ENCODE data around the gene VPS45.
"Not testable (repeated sequence)": the region's sequence is repeated elsewhere in the genome, so short reads cannot be mapped to it uniquely, and the experiment has no call there.

VPS45 gene

DNA sequence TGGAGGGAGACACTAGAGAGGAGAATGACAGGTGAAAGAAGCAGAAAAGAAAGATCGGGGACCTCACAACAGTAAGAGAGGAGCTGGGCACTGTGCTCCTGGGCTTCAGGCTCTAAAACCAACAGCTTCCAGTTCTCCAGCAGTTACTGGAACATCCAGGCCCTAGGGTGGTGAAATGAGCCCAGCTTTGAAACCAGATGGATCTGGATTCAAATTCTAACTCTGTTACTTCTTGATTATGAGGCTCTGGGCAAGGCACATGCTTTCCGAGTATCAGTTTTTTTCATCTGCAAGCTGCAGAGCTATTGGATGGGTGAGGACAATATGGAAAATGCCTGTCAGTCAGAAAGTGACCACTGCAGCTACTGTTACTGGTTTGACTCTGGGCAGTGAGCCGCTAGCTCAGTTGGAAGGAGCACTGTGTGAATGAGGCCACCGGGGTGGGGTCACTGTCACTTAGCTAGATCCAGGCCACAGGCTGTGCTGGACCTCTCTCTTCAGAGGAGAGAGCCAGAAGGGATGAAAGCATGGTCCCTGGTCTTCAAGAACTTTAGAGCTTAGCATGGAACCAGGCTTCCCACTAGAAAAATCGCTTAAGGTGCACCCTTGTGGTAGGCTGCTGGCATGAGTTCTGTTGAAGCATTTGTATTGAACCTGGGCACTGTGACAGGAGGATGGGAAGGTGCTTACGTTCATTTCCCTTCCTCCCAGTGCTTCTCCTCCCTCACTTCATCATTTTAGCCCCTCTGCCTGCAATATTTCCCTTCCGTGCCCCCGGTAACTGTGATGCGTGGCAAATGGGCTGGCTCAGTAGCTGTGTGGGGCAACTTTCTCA, 94.4 kb downstream of the VPS45 start:
- DNase-seq, result no peak

DNA sequence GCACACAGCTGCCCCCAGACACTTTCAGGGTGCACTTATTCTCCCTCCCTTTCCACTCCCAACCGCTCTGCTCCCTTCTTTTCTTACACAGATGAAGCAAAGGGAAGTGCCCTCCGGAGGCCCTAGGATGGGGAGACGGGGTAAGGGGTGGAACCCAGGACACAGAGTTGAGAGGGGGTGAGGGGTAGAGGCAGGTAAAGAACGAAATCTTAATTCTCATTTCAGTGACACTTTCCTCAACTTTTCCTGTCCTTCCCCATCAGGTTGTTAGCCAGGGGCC, 94.9 kb downstream of the VPS45 start:
- DNase-seq, result no peak

DNA sequence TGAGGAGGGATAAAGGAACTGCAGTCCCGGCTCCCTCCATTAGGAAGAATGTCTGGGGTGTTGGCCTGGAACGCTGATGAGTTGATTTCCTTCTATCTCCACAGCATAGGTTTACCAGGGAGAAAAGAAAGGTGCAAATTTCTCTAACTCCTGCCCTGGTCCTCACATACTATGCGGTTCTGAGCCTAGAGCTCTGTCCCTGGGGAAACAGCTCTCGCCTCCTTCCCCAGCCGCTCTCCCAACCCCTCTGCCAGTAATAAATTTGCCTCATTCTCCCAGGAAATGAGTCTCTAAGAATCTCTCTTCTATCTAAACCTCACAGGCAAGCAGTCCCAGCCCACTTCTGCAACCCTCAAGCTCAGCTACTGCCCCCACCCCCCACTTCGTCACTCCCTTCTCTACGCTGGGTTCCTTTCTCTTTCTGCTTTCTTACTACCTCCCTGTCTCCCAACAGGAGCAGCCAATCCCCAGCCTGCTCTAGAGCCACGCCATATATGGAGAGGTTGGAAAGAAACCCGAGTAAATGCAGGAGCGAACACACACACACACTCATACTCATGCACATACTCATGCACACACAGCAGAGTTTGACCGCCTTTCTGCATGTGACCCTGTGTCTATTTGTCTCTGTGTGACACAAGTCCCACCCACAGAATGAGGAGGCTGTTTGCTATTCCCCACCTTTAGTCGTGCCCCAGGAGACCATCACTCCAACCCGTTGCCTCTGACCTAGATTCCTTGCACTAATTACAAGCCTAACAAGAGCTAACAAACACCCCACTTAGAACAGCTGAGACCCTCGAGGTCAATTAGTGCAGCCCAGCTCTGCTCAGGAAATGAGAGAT, 95.5 kb downstream of the VPS45 start:
- DNase-seq, result no peak

DNA sequence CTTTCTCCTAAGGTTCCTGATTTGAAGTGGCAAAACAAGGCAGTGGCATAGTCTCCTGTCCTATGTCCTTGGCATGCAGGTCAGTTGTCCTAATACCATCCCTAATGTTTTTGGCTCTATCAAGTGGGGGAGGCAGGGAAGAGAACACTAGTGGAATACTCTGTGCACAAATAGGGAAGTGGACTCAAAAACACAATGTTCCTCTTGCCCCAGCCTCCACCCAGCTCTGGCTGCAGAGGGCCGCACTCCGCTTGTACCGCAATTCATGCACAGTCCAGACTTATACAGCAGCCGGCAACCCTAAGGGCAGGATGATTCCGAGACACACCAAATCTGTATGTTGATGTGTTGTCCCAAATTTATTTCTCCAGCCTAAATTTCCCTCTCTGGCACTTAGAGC, 96.6 kb downstream of the VPS45 start:
- DNase-seq, result no peak

DNA sequence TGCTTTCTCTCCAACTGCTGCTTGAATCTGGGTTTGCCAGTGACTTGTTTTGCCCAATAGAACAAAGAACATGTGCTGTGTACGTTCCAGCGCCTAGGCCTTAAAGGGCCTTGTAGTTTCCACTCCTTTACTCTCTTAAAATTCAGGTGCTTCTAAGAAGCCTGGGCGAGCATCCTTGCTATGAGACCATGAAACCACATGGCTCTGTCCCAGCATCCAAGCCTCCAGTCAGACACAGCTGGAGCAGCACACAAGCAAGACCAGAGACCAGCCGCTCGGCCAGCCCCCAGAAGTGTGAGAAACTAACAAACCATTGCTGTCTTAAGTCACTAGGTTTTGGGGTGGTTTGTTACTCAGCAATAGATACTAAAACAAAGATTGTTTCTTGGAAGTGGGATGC, 97.2 kb downstream of the VPS45 start:
- no peak for DNase-seq

DNA sequence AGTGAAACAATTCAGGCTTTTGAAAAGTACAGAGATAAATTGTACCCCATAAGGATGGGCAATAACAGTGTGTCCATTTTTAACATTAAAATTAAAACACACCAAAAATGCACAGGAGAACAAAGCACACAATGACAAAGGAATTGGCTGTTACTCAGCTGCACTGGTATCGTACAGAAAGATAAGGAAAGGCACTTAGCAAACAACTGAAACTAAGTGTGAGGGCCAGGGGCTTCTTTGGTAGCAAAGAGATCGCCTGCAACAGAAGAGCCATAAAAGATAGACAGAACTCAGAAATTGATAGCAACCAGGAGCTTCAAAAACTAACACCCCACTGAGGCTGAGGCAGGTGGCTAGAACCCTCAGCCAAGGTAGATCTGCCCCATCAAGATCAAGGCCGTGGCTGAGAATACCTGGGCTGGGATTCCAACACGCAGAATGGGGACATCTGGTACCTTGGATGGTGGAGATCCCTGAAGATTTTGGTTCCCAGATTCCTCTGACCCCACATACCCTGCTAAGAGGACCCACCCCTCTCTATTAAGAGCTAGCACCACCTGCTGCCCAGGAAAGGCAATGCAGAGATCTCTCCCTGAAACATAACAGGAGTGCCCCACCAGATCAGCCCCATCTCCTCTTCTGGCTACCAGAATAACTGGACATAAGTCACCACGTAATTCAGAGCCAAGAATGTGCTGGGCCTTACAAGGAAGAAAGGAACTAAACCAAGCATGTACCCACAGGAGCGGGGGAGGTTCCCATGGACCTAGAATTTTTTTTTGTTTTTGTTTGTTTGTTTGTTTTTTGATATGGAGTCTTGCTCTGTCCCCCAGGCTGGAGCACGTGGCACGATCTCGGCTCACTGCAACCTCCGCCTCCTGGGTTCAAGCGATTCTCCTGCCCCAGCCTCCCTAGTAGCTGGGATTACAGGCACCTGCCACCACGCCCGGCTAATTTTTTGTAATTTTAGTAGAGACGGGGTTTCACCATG, 98.3 kb downstream of the VPS45 start:
- DNase-seq, result peak; percentile 45

DNA sequence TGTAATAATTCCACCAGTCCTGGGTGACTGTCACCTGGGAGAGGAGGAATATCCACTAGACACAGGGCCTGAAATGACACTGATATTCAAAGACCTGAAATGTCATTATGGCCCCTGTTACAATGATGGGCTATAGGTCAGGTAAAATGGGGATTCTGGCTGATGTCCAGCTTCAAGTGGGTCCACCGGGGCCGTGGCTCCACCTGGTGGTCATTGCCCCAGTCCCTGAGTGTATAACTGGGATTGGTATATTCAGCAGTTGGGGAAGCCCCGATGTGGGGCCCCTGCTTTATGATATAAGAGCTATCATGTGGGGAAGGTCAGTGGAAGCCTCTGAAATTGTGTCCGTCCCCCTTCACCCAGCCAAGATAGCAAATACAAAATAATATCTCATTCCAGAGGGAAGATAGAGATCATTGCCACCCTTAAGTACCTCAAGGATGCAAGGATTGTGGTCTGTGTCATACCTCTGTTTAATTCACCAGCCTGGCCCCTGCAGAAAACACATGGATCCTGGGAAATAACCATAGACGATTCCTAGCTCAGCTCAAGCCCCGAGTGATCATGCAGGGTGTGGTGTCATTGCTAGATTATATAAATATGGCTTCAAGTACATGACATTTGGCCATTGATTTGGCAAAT, 101.5 kb downstream of the VPS45 start:
- peak; percentile 48 for DNase-seq

DNA sequence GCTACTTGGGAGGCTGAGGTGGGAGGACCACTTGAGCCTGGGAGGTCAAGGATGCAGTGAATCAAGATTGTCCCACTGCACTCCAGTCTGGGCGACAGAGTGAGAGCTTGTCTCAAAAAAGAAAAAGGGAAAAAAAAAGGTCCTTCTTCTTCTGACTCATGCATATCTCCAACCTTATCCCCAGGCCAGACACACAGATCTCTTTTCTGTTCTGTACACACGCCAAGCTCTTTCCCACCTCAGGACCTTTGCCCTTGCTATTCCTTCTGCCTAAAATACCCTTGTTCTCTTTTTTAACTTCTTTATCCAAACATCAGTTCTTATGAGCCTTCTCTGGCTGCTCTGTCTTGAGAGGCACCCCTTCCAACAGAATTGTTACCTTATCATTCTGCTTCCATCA, 104.2 kb downstream of the VPS45 start:
- DNase-seq, result no peak

DNA sequence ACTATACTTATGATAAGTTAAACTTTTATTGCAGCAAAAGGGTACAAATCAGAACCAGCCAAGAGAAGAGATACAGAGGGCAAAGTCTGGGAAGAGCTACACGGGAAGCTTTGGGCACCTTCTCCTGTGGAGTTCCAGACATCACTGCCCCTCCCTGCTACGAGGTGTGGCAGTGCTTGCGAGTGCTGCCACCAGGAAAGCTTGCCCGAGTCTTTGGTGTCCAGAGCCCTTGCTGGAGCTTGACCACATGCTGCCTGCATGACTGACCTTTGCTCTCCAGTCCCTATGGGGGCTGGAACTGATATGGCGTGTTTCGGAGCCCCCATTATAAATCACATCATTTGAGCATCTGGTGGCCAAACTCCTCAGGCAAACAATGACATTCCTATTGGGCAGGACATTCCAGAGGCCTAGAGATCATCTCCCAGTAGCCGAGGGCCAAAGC, 105.6 kb downstream of the VPS45 start:
- no peak for DNase-seq

DNA sequence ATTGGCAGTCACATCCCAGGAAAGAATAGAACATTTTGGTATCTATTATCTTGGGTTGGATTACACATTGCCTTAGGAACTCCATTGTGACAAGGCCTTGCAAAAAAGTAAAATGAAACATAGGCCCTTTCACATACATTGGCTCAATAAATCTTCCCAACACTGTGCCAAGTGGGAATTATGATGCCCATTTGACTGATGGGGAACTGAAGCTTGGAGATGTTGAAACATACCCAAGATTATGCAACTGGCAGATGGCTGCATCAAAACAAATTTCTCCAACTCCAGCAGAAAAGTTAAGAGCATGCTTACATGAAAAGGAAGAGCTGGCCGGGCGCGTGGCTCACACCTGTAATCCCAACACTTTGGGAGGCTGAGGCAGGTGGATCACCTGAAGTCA, 109.0 kb downstream of the VPS45 start:
- no peak for DNase-seq

DNA sequence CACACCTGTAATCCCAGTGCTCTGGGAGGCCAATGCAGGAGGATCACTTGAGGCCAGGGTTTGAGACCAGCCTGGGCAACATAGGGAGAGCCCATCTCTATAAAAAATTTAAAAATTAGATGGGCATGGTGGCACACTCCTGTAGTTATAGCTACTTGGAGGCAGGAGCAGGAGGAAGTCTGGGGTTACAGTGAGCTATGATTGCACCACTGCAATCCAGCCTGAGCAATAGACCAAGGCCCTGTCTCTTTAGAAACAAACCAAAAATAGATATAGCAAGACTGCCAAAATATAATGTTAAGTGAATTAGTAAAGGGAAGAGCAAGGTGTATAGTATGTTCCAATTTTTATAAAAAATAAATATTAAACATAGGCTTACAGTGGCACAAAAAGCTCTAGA, 111.0 kb downstream of the VPS45 start:
- no peak for DNase-seq

DNA sequence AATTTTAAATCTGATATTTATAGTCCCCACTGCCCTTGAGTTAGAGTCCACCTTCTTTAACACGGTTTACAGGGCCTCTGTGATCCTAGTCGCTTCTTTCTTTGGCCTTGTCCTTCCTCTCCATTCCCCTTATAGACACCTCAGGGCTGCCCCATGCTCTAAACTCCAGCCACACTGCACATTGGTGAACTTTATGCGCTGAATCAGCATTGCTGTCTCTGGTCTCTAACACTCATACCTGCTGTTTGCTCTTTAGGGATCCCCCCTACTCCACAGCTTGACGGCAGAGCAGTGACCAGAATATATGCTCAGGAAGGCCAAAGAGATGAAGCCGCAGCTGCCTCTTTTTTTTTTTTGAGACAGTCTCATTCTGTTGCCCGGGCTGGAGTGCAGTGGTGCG, 112.3 kb downstream of the VPS45 start:
- no peak for DNase-seq

DNA sequence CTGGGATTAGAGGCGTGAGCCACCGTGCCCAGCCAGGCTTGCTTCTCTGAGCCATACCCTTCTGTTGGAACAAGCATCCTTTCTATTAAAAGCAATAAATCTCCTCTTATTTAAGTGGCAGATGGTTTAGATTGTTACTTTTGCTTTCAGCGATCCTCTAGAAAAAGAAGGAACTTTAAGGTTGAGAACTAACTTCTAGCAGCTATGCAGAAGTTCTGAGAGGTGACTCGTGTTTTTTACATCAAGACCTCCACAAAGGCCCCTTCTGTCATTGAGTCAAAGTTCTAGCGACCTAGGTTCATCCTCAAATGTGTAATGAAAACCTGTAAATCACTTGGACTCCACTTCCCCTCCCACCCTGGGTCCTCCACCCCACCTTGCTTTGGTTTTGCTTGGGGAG, 112.9 kb downstream of the VPS45 start:
- DNase-seq, result no peak

DNA sequence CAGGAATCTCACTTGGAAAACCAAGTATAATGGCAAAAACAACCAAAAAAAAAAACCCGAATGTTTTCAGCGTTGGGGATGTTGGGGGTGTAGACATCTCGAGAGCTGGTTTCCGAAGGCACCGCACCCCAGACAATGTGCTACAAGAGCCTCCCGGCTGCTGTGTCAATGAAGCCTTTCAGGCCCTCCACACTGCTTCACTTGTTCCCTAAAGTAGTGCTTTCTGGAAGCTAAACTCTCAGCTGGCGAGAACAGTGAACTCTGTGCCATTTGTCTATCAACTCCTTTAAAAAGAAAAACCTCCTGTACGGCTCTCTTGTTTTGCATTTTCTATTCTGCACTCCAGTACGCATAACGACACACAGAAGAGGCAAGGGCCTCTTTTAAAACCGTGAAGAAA, 114.7 kb downstream of the VPS45 start:
- no peak for DNase-seq

DNA sequence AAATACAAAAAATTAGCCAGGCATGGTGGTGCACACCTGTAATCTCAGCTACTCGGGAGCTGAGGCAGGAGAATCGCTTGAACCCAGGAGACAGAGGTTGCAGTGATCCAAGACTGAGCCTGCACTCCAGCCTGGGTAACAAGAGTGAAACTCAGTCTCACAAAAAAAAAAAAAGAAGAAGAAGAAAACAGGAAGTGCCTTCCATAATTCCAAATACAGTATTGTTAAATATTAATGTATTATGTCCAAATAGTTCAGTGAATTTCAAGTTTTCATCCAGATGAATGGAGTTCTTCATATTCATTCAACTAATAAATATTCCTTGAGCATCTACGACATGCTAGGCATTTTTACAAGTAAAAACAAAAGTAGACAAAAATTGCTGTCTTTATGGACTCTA, 115.5 kb downstream of the VPS45 start:
- no peak for DNase-seq

DNA sequence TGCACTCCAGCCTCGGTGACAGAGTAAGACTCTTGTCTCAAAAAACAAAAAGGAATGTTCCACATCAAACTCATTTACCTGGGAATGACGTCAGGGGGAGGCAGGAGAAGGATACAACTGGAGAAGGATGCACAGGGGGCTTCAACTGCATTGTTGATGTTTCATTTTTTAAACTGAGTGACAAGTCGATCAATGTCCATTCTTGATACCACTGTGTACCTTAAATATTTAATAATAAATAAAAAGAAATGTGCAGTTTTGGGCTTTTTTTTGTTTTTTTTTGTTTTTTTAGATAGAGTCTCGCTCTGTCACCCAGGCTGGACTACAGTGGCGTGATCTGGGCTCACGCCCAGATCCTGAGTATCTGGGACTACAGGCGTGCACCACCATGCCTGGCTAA, 117.9 kb downstream of the VPS45 start:
- DNase-seq, result no peak

DNA sequence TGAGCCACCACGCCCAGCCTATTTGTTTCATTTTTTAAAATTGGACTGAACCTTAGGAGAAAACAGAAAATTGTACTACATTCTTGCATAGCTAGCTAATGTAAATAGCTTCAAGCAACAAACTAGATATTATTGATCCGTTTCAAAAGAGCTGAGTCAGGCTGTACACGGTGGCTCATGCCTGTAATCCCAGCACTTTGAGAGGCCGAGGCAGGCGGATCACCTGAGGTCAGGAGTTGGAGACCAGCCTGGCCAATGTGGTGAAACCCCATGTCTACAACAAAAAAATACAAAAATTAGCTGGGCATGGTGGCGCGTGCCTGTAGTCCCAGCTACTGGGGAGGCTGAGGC, 118.8 kb downstream of the VPS45 start:
- DNase-seq, result not testable (repeated sequence)

DNA sequence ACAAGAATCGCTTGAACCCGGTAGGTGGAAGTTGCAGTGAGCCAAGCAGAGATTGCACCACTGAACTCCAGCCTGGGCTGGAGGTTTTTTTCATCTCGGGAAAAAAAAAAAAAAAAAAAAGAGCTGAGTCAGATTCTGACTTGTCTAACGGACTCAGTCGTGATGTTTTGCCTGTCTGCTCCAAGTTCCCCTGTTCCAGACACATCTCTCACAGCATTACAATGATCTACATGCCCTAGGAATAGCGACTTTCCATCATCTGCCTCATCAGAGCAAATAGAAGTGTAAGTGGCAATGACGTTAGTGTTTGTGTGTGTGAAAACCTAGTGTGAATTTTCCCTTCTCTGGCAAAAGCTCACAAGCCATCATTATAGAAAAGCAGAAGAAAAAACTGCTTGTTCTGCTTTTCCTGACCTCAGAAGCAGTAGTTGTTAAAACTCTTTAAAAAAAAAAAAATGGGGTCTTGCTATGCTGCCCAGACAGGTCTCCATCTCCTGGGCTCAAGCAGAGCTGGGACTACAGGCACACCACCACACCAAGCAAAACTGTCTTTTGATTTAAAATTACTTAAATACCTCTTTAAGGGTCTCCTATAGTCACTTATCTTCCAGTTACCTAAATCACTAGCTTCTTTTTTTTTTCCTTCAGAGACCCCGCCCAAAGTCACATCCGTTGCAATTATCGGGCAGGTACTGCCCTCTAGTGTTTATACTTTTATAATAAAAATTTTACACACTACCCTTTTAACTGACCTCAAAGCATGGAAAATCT, 119.4 kb downstream of the VPS45 start:
- DNase-seq, result peak; percentile 3

DNA sequence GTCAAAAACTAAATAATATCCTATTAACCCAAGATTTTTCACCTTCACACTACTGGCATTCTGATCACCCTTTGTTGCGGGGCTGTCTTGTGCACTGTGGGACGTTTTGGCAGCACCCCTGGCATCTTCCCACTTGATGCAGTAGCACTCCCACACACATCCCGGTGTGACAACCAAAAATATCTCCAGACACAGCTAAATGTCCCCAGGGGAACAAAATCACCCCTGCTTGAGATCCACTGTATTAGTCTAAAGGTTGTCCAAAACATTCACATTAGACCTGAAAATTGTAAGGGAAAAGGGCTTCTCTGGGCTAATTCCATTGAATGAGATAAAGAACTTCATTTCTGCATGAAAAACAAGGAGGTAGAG, 120.0 kb downstream of the VPS45 start:
- no peak for DNase-seq

DNA sequence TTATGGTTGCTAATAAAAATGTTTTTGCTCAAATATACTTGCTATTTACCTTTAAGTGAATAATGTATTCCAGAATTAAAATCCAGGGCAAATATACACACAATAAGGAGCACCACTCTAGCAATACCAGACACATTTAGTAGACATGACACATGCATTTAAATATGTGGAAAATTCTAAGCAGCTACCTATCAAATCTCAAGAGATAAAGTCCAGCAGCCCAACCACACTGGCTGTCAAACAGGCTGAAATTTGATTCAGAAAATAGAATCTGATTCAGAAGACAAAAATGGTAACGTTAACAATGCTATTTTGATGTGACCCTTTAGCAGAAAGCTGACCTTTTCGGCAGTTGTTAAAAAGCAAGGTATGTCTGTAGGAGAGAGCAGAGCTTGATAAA, 124.4 kb downstream of the VPS45 start:
- DNase-seq, result no peak

DNA sequence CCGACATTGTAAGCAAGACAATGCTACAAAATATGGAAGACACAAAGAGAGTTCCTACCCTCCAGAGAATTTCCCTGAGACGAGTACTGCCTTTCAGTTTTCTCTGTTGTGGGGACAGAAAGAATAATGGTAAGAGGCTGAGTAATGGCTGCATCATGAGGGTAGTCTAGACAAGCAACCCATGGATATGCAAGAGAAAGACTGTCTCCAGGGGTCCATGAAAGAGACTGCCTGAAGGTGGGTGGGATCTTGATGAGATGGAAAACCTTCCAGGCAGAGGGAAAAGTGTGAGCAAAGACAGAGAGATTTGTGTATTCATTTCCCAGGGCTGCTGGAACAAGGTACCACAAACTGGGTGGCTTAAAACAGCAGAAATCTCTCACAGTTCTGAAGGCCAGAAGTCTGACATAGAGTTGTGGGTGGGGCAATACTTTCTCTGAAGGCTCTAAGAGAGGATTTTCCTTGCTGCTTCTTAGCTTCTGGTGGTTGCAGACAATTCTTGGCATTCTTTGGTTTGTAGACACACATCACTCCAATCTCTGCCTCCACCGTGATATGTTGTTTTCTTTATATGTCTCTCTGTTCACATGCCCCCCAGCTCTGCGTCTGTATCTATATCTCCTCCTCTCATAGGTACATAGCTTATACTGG, 126.9 kb downstream of the VPS45 start:
- no peak for DNase-seq

Data from T-helper 9 cell (primary cell).